ENCODE results near the gene CUX1. TPM values are rescaled to one million over a fixed set of nuclear protein-coding genes. Genes with fewer than 3 reads are reported as not detected.

Gene CUX1
- total RNA-seq, 1 experiment from 2014 or later: 116 TPM

DNA sequence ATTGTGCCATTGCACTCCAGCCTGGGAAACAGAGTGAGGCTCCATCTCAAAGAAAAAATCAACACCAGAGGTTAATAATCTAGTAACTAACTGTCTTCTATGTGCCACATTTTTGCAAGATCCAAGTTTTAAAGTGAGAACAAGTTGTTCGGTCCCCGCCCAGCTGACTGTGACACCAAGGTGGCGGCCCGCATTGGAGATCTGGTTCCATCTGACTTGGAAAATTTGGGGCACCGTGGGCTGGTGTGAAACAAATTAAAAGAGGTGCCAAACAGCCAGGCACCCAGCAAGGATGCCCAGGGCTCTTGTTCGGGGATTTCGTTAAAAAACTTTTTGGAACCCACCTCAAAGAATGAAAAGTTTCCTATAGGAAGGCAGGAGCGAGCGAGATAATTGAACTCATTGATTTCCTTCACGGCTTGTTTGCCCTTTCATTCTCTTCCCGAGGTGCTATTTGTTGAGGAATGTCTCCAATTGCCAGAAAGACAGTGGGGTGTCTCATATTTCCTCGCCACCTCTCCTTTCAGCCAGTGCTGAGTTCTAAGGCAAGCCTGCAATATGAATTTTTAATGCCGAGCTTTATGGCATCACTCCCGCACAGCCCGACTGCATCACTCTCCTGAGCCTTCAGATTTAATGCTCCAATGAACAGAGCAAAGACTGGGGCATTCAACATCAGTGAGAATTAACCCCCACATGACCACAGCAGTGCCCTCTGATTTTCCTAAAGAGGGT lies 312.4 kb downstream of the CUX1 start:
- TF ChIP-seq, protein P1, sequence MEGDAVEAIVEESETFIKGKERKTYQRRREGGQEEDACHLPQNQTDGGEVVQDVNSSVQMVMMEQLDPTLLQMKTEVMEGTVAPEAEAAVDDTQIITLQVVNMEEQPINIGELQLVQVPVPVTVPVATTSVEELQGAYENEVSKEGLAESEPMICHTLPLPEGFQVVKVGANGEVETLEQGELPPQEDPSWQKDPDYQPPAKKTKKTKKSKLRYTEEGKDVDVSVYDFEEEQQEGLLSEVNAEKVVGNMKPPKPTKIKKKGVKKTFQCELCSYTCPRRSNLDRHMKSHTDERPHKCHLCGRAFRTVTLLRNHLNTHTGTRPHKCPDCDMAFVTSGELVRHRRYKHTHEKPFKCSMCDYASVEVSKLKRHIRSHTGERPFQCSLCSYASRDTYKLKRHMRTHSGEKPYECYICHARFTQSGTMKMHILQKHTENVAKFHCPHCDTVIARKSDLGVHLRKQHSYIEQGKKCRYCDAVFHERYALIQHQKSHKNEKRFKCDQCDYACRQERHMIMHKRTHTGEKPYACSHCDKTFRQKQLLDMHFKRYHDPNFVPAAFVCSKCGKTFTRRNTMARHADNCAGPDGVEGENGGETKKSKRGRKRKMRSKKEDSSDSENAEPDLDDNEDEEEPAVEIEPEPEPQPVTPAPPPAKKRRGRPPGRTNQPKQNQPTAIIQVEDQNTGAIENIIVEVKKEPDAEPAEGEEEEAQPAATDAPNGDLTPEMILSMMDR (IDR thresholded peaks at IDR 0.05; ENCODE audit: insufficient read depth in 1 of 2, low read depth in 1 of 2, low read length in 1 of 2, severe bottlenecking in 1 of 2, unreplicated experiment in 1 of 2): no peak
- BruUV-seq (replicated peaks): no TSS peak
- ChIA-PET CTCF (no interaction called here), POLR2A (no interaction called here)
- Mint-ChIP-seq H3K27me3 (ENCODE audit: insufficient read depth, unreplicated experiment) (no peaks in the 10 kb centered on the region), H3K27ac (ENCODE audit: unreplicated experiment) (peak overlapping the region; percentile 32), H3K4me1 (ENCODE audit: low read depth, unreplicated experiment) (peaks cover 21% of the 10 kb centered on the region), H3K4me3 (ENCODE audit: unreplicated experiment) (no peak overlapping the region), H3K9me3 (ENCODE audit: unreplicated experiment) (no peaks in the 10 kb centered on the region), H3K36me3 (ENCODE audit: insufficient read depth, unreplicated experiment) (peaks cover 78% of the 10 kb centered on the region)
- Histone ChIP-seq H3K27me3 (replicated peaks; ENCODE audit: control insufficient read depth, insufficient read depth, low read length) (no peaks in the 10 kb centered on the region), H3K9me3 (no peaks in the 10 kb centered on the region), H3K4me3 (ENCODE audit: low read depth, low read length) (no peak overlapping the region), H3K36me3 (ENCODE audit: control insufficient read depth, insufficient read depth, low read length) (peaks cover 3% of the 10 kb centered on the region), H3K4me1 (peaks cover 16% of the 10 kb centered on the region)
- no peak for DNase-seq
- intact Hi-C loops (cut with micrococcal nuclease; ENCODE audit: unreplicated experiment): no loop called here

DNA sequence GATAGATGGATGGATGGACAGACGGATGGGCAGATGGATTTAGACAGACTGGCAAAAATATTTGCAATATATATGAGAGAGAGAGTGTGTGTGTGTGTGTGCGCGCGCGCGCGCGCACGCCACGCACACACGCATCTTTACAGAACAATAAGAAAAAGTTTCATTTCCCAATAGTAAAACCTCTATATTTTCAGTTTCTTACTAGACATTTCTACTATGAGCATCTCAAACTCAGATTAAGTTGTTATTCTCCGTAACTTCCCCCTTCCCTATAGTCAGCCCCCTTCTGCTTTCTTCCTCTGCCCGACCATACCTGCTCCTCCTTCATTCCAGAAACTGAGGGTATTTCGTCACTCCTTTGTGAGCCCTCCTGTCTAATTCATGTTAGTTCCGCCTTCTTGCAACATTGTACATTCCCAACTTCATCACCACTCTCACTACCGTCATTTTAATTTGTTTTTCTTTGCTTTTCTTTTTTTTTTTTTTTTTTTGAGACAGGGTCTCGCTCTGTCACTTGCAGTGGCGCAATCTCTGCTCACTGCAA lies 314.9 kb downstream of the CUX1 start:
- Histone ChIP-seq H3K27me3 (replicated peaks; ENCODE audit: control insufficient read depth, insufficient read depth, low read length) (no peaks in the 10 kb centered on the region), H3K36me3 (ENCODE audit: control insufficient read depth, insufficient read depth, low read length) (no peaks in the 10 kb centered on the region), H3K9me3 (no peaks in the 10 kb centered on the region), H3K4me1 (peaks cover 16% of the 10 kb centered on the region), H3K4me3 (ENCODE audit: low read depth, low read length) (no peak overlapping the region)
- H3K36me3 Mint-ChIP-seq (ENCODE audit: insufficient read depth, unreplicated experiment): peaks cover 81% of the 10 kb centered on the region
- TF ChIP-seq, protein P1 (IDR thresholded peaks at IDR 0.05; ENCODE audit: insufficient read depth in 1 of 2, low read depth in 1 of 2, low read length in 1 of 2, severe bottlenecking in 1 of 2, unreplicated experiment in 1 of 2): no peak
- no peak overlapping the region for H3K4me3 Mint-ChIP-seq (ENCODE audit: unreplicated experiment)
- peak in 1 of 2 experiments; percentile 63 for DNase-seq
- POLR2A ChIA-PET: no interaction called here
- H3K9me3 Mint-ChIP-seq (ENCODE audit: unreplicated experiment): no peaks in the 10 kb centered on the region
- H3K27me3 Mint-ChIP-seq (ENCODE audit: insufficient read depth, unreplicated experiment): no peaks in the 10 kb centered on the region
- intact Hi-C loops (cut with micrococcal nuclease; ENCODE audit: unreplicated experiment): no loop called here
- peaks cover 32% of the 10 kb centered on the region for H3K4me1 Mint-ChIP-seq (ENCODE audit: low read depth, unreplicated experiment)
- CTCF ChIA-PET: no interaction called here
- no TSS peak for BruUV-seq (replicated peaks)
- peak overlapping the region; percentile 76 for H3K27ac Mint-ChIP-seq (ENCODE audit: unreplicated experiment)

DNA sequence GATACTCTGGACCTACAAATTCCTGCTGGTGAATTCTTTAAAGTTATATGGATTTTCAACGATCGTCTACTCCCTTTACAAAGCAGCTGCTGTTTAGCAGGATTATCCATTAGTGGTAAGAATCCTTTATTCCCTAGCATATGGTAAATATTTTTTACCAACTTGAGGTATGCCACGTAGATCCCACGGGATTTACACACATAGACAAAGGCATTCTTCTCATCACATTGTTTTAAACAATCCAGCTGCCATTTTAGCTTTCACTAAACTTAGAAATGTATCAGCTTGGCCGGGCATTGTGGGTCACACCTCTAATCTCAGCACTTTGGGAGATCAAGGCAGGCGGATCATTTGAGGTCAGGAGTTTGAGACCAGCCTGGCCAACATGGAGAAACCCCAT lies 321.2 kb downstream of the CUX1 start:
- H3K36me3 Mint-ChIP-seq (ENCODE audit: insufficient read depth, unreplicated experiment): peaks cover 87% of the 10 kb centered on the region
- no peaks in the 10 kb centered on the region for H3K27me3 ChIP-seq (replicated peaks; ENCODE audit: control insufficient read depth, insufficient read depth, low read length)
- no peak overlapping the region for H3K4me3 Mint-ChIP-seq (ENCODE audit: unreplicated experiment)
- no peaks in the 10 kb centered on the region for H3K27me3 Mint-ChIP-seq (ENCODE audit: insufficient read depth, unreplicated experiment)
- no TSS peak for BruUV-seq (replicated peaks)
- intact Hi-C loops (cut with micrococcal nuclease; ENCODE audit: unreplicated experiment): no loop called here
- ChIA-PET POLR2A (interaction anchor here (0.7 kb wide), 1 partner anchor 191 kb away, joined by 9 read pairs; no protein-coding TSS in a partner anchor), CTCF (no interaction called here)
- H3K27ac Mint-ChIP-seq (ENCODE audit: unreplicated experiment): no peak overlapping the region
- no peaks in the 10 kb centered on the region for H3K9me3 ChIP-seq
- TF ChIP-seq, protein P1 (IDR thresholded peaks at IDR 0.05; ENCODE audit: insufficient read depth in 1 of 2, low read depth in 1 of 2, low read length in 1 of 2, severe bottlenecking in 1 of 2, unreplicated experiment in 1 of 2): no peak
- no peaks in the 10 kb centered on the region; the same call in 1 of the 2 replicates for H3K36me3 ChIP-seq (ENCODE audit: control insufficient read depth, insufficient read depth, low read length)
- DNase-seq: no peak
- H3K4me1 ChIP-seq: peaks cover 7% of the 10 kb centered on the region
- peaks cover 15% of the 10 kb centered on the region for H3K4me1 Mint-ChIP-seq (ENCODE audit: low read depth, unreplicated experiment)
- H3K4me3 ChIP-seq (ENCODE audit: low read depth, low read length): no peak overlapping the region
- H3K9me3 Mint-ChIP-seq (ENCODE audit: unreplicated experiment): no peaks in the 10 kb centered on the region

Measured in Caco-2 (cell line).